Calu3 (cell line): ENCODE measurements around the gene MAD1L1. TPM values are rescaled to one million over a fixed set of nuclear protein-coding genes. Genes with fewer than 3 reads are reported as not detected.

Experiments used
- BruUV-seq: library from RNA; stranded (reverse); fragments of 400-500 nt; replicated peaks from 2 replicates; lab custom pipeline; 2021; lab: Mats Ljungman, UMichigan
- CTCF ChIA-PET: fragments of 300-600 bp; sonication (Branson Sonifier 250); formaldehyde crosslinking; loops from one replicate; lab custom pipeline; 2022; ENCODE audit warnings: antibody characterized with exemption; lab: Charles Lee
- DNase-seq: peaks from one replicate; pipeline ENCODE4 v3.0.0; 2022
- H3K27ac Mint-ChIP-seq: one replicate; pipeline ENCODE4 v1.8.0; 2022; ENCODE audit warnings: mixed read lengths; ENCODE audit not compliant: unreplicated experiment
- H3K27me3 Mint-ChIP-seq: one replicate; pipeline ENCODE4 v1.8.0; 2022; ENCODE audit warnings: mixed read lengths; ENCODE audit not compliant: unreplicated experiment
- H3K36me3 Mint-ChIP-seq: one replicate; pipeline ENCODE4 v1.8.0; 2022; ENCODE audit warnings: mild to moderate bottlenecking, moderate library complexity, mixed read lengths; ENCODE audit not compliant: insufficient read depth, unreplicated experiment
- H3K4me1 Mint-ChIP-seq: one replicate; pipeline ENCODE4 v1.8.0; 2022; ENCODE audit warnings: mild to moderate bottlenecking, low read depth, mixed read lengths; ENCODE audit not compliant: unreplicated experiment
- H3K4me3 Mint-ChIP-seq: one replicate; pipeline ENCODE4 v1.8.0; 2022; ENCODE audit warnings: mild to moderate bottlenecking, low read depth, moderate library complexity, mixed read lengths; ENCODE audit not compliant: unreplicated experiment
- H3K9me3 Mint-ChIP-seq: one replicate; pipeline ENCODE4 v1.8.0; 2022; ENCODE audit warnings: low read depth, mixed read lengths; ENCODE audit not compliant: unreplicated experiment
- intact Hi-C: fragments of 100-400 bp; cut with micrococcal nuclease; formaldehyde crosslinking; loops from one replicate; pipeline ENCODE4 v1.10.0; 2022; ENCODE audit not compliant: unreplicated experiment
- total RNA-seq: library from RNA; stranded (reverse); gene quantifications from 2 replicates; pipeline ENCODE4 v1.2.3, GENCODE V29; 2022
- TF ChIP-seq, protein P1 (sequence below): fragments of 200-600 bp; IDR thresholded peaks from one replicate; pipeline ENCODE4 v1.8.0; 2022; ENCODE audit warnings: antibody characterized with exemption; ENCODE audit not compliant: unreplicated experiment

Gene MAD1L1
- total RNA-seq, 1 experiment from 2014 or later, result 86.0 TPM

DNA sequence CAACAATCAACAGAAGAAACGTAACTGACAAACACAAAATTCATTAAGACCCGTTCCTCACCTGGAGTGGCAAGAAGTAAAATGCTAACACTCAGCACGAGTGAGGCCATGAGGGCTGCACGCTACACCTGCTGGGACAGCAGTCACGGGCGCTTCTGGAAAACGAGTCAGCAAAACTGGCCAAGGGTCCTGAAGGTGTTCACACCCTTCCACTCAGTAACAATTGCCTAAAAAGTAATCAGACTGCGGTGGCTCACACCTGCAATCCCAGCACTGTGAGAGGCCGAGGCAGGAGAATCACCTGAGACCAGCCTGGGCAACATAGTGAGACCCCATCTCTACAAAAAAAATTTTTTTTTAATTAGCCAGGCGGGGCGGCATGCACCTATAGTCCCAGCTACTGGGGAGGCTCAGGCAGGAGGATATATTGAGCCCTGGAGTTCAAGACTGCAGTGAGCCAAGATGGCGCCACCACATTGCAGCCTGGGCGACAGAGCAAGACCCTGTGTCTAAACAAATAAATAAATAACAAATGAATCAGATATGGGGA lies 199.1 kb downstream of the MAD1L1 start:
- no peaks in the 10 kb centered on the region for H3K36me3 Mint-ChIP-seq
- no peaks in the 10 kb centered on the region for H3K4me1 Mint-ChIP-seq
- peaks cover 5% of the 10 kb centered on the region for H3K9me3 Mint-ChIP-seq
- intact Hi-C loops, result no loop called here
- no peaks in the 10 kb centered on the region for H3K27me3 Mint-ChIP-seq
- TF ChIP-seq, protein P1, sequence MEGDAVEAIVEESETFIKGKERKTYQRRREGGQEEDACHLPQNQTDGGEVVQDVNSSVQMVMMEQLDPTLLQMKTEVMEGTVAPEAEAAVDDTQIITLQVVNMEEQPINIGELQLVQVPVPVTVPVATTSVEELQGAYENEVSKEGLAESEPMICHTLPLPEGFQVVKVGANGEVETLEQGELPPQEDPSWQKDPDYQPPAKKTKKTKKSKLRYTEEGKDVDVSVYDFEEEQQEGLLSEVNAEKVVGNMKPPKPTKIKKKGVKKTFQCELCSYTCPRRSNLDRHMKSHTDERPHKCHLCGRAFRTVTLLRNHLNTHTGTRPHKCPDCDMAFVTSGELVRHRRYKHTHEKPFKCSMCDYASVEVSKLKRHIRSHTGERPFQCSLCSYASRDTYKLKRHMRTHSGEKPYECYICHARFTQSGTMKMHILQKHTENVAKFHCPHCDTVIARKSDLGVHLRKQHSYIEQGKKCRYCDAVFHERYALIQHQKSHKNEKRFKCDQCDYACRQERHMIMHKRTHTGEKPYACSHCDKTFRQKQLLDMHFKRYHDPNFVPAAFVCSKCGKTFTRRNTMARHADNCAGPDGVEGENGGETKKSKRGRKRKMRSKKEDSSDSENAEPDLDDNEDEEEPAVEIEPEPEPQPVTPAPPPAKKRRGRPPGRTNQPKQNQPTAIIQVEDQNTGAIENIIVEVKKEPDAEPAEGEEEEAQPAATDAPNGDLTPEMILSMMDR, result no peak
- no peak for DNase-seq
- no TSS peak for BruUV-seq
- no peak overlapping the region for H3K27ac Mint-ChIP-seq
- CTCF ChIA-PET, result interaction anchor here (0.6 to 0.7 kb wide), 2 partner anchors 51 to 82 kb away, joined by 3 to 4 read pairs; no protein-coding TSS in a partner anchor
- no peak overlapping the region for H3K4me3 Mint-ChIP-seq

DNA sequence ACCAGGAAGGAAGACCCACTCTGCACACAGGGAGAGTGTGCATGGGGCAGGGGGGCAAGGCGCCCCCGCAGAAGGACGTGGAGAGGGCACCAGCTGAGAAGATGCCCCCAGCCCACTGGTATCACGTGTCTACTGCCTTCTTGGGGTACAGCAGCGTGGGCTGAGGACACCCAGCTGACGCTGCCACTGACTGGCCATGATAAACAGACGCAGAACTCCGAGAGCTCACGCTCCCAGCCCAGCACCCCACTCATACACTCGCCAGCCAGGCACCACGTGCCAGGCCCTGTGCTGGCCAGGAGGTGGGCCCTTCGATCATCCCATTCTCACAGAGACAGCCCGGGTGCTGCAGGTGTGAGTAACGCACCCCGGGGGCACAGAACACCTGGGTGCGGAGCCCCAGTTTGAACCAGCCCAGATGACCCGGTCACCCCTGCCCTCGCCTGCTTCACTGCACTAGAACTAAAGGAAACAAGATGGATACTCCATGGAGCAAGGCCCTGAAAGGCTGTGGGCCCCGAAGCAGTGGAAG lies 199.8 kb downstream of the MAD1L1 start:
- H3K36me3 Mint-ChIP-seq, result no peaks in the 10 kb centered on the region

DNA sequence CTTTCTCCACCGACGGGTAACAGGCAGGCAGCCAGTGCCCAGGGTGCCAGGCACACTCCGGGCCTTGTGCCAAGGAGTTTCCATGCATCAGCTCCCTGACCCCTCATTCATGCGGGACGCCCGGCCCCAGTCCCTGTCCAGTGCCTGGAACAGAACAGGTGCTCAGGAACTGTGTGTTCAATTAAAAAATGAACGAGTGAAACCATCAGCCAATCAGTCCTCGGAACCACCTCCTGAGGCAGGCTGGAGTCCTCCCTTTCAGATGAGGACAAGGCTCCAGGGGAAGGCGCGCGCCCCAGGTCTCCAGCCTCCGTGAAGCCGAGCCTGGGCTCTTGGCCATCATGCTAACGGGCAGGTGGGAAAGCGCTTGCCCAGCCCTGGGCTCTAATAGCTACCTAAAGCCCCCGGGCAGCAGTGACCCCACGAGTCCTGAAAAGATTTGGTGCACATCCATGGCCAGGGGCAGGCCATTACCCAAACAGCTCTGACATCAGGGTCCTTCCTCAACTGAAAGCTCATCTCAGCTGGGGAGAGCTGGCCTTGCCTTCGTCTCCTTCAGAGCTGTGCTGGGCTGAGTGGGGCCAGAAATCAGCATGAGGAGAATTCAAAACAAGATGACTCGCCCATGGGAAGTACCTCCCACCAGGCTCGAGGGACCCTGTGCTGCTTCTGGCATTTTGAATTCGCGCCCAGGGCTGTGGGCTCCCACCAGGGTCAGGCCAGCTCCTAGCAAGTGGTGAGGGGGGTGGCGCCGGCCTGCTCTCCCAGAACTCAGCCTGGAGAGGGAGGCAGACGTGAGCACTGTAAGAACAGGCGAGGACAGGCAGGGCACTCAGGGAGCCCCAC lies 200.5 kb downstream of the MAD1L1 start:
- TF ChIP-seq, protein P1, result no peak
- CTCF ChIA-PET, result no interaction called here
- intact Hi-C loops, result no loop called here
- no peak for DNase-seq
- no peaks in the 10 kb centered on the region for H3K27me3 Mint-ChIP-seq
- no peaks in the 10 kb centered on the region for H3K36me3 Mint-ChIP-seq
- H3K4me3 Mint-ChIP-seq, result no peak overlapping the region
- no peak overlapping the region for H3K27ac Mint-ChIP-seq
- H3K4me1 Mint-ChIP-seq, result no peaks in the 10 kb centered on the region
- no TSS peak for BruUV-seq
- peaks cover 12% of the 10 kb centered on the region for H3K9me3 Mint-ChIP-seq

More for the DNA sequence above, 199.8 kb downstream of the MAD1L1 start:
- H3K27me3 Mint-ChIP-seq, result no peaks in the 10 kb centered on the region
- CTCF ChIA-PET, result no interaction called here
- no TSS peak for BruUV-seq
- H3K4me1 Mint-ChIP-seq, result no peaks in the 10 kb centered on the region
- no peak for DNase-seq
- intact Hi-C loops, result no loop called here
- no peak overlapping the region for H3K4me3 Mint-ChIP-seq
- no peak overlapping the region for H3K27ac Mint-ChIP-seq
- peaks cover 9% of the 10 kb centered on the region for H3K9me3 Mint-ChIP-seq
- TF ChIP-seq, protein P1, result no peak

DNA sequence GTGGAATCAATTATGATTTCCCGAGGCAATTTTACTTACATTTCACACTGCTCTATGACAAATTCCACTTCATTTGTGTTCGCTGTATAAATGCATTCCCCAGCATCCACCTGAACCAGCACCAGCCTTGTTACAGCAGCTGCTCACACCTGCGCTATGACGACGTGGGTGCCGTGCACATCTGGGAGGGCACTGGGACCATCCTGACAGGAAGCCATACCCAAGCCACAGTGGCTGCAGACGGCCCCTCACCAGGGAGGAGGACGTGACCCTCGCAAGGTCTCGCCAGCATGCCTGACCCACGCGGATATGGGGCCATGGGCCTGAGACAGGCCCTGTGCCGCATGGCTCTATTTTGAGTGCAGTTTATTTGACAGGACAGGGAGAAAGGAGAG lies 201.3 kb downstream of the MAD1L1 start:
- DNase-seq, result no peak
- TF ChIP-seq, protein P1, result no peak
- Mint-ChIP-seq H3K27me3 (no peaks in the 10 kb centered on the region), H3K4me1 (no peaks in the 10 kb centered on the region), H3K36me3 (no peaks in the 10 kb centered on the region), H3K4me3 (no peak overlapping the region), H3K27ac (no peak overlapping the region), H3K9me3 (peaks cover 12% of the 10 kb centered on the region)
- intact Hi-C loops, result no loop called here
- CTCF ChIA-PET, result no interaction called here
- BruUV-seq, result no TSS peak
